Fibroblast of pulmonary artery (primary cell): ENCODE results near the gene SDK2.

Source experiments
- DNase-seq: peaks from one replicate; pipeline ENCODE4 v3.0.0-alpha.2; 2010; ENCODE audit warnings: low read depth
- H3K4me3 ChIP-seq: replicated peaks from 2 replicates; pipeline ENCODE4 v1.5.1; 2011; ENCODE audit warnings: low read depth, mild to moderate bottlenecking, control low read depth, low read length, moderate library complexity
- TF ChIP-seq, protein P1 (sequence below): IDR thresholded peaks from 2 replicates; pipeline ENCODE4 v1.5.1; 2011; ENCODE audit warnings: mild to moderate bottlenecking, control low read depth, low read length, inconsistent platforms; ENCODE audit errors: missing control alignments

The SDK2 gene

DNA sequence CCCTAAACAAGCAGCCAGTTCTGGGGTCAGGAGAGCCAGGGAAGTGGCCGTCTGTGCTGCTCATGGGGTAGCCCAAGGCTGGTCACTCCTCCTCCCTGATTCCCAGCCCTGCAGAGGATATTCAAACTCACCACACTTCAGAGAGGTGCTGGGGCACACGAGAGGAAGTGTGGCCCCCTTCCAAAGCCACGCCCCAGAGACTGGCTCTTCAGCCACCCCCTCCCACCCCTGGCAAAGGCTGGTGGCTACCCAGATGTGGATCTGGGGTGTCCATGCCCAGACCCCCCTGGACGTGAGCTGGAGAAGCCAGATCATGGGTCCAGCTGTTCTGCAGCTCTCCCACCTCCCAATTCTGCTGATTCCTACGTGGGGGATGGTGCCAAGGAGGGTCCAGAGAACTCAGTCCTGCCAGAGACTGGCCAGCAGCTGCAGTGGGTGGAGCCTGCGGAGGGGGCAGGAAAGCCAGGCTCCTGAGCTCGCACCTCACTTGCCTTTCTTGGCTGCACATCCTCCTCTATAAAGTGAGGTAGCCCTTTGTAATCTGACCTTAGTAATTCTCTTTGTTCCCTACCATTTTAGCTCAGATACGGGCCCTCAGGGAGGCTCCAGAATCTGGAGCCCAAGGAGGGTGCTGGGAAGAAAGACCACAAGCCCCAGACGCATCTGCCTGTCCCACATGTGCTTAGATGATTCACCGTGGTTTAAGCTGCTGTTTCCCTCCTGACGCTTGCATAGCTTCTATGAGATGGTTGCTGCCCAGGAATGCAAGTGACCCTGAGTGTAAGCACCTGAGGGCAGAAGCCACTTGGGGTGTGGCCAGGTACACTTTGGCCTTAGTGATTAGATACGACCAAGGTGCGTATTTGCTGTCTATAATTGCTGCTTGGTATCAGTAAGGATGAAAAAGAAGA is 15.3 kb downstream of the SDK2 start:
- no peak overlapping the region for H3K4me3 ChIP-seq
- no peak for DNase-seq
- TF ChIP-seq, protein P1, sequence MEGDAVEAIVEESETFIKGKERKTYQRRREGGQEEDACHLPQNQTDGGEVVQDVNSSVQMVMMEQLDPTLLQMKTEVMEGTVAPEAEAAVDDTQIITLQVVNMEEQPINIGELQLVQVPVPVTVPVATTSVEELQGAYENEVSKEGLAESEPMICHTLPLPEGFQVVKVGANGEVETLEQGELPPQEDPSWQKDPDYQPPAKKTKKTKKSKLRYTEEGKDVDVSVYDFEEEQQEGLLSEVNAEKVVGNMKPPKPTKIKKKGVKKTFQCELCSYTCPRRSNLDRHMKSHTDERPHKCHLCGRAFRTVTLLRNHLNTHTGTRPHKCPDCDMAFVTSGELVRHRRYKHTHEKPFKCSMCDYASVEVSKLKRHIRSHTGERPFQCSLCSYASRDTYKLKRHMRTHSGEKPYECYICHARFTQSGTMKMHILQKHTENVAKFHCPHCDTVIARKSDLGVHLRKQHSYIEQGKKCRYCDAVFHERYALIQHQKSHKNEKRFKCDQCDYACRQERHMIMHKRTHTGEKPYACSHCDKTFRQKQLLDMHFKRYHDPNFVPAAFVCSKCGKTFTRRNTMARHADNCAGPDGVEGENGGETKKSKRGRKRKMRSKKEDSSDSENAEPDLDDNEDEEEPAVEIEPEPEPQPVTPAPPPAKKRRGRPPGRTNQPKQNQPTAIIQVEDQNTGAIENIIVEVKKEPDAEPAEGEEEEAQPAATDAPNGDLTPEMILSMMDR = no peak

DNA sequence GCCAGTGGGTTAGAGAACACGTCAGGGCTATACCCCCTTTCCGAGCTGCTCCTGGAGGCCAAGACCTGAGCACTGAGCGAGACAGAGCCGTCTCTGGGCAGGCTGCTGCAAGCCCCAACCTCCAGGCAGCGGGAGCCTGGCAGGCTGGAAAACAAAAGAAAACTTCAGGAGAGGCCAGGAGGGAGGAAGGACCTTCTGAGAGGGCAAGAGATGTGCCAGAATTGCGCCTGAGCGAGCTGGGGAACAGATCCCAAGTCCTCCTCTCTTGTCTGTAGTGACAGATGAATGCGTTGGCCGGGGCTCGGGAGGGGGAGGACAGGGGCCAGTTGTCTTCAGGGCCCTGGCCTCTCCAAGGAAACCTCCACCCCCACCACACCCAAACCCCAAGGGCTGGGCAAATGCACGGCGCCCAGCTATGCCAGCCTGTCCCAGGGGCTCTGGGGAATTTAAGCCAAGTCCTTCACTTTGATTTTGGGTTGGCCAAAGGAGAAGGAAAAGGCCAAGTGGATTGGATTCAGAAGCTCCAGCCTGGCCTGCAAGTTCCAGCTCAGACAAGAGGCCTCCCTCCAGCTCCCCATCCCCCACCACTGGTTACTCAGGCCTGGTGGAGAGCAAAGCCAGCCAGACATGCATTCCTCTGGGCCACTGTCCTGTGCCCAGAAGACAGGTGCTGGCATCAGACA is 18.1 kb downstream of the SDK2 start:
- no peak overlapping the region for H3K4me3 ChIP-seq

DNA sequence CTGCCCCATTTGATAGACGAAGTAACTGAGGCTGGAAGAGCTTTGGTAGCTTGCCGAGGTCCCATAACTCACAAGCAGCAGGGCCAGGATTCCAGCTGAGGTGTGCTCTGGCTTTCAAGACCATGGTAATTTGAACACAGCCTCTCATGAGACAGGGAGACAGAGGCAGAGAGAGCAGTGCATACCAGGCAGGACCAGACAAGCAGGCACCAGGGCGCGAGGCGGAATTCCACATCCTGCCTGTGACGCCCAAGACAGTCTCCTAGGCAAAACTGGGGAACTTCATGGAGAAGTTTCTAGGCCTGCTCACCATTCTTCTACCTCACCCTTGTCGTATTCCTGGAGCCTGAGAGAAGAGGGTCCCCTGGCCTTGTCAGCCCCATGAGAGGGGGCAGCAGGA is 19.2 kb downstream of the SDK2 start:
- H3K4me3 ChIP-seq = no peak overlapping the region
- TF ChIP-seq, protein P1 = no peak
- no peak for DNase-seq

More for the DNA sequence above, 18.1 kb downstream of the SDK2 start:
- TF ChIP-seq, protein P1 = no peak
- DNase-seq = no peak

DNA sequence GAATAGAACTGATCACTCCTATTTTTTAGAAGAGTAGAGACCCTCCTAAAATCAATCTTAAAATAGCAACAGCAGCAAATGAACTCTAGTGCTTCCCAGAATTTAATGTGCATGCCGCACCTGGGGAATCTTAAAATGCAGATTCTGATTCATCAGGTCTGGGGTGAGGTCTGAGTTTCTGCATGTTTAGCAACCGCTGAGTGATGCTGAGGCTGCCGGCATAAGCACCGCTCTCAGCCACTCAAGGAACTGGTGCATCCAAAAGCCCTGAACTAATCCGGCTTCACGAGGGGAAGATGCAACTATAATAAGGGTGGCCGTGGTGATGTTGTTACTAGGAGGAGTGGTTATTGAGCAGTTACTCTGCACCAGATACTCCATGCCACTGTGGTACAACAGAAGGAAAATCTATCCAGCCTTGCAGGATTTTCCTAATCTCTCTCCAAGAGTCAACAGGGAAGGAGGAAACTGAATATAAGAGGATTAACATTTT is 19.7 kb downstream of the SDK2 start:
- H3K4me3 ChIP-seq = no peak overlapping the region
- DNase-seq = no peak
- TF ChIP-seq, protein P1 = no peak

DNA sequence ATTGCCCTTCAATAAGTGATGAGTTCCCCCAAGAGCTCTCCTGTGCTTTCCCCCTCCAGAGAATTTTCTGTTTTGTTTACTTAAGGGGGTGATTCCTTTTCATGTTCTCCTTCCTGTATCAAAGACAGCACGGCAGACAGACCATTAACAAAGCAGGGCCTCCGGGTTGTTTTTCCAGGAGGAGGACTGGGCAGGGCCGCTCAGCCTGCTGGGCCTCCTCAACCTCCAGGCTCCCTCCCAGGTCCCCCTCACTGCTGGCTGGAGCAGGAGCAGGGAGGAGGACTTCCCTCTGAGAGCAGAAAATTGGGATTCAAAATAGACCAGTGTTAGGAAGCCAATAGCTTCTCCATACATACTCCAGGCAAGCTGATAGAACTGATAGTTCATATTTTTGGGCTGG is 20.4 kb downstream of the SDK2 start:
- no peak for DNase-seq
- H3K4me3 ChIP-seq = no peak overlapping the region
- TF ChIP-seq, protein P1 = no peak

DNA sequence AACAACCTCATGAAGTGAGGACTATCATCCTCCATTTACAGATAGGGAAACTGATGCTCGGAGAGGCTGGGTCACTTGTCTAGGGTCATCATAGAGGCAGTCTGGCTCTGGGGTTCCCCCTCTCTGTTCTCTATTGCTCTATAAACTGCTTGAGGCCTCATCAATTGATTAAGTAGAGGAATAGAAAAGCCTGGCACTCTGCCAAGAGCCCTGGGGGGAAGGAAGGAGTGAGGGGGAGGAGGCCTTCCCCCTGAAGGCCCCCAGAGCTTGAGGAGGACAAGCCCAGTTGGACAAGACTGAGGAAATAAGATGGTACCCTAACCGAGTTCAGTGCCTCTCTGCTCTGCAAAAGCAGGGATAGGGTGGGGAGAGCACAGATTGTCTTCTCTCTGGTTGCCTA is 21.0 kb downstream of the SDK2 start:
- DNase-seq = no peak
- no peak overlapping the region for H3K4me3 ChIP-seq
- TF ChIP-seq, protein P1 = no peak
